Medulla oblongata (tissue), 1 donor: Measurements from ENCODE around the gene CYB561D1.

Source experiments
- DNase-seq: peaks from one replicate; pipeline ENCODE4 v3.0.0-alpha.2; 2015; ENCODE audit errors: extremely low spot score

Gene CYB561D1

GRCh38 chr1:109481646-109482045 lies 12.2 kb upstream of the CYB561D1 start:
- no peak for DNase-seq

GRCh38 chr1:109482242-109482641 lies 11.7 kb upstream of the CYB561D1 start:
- no peak for DNase-seq

- no peak for DNase-seq
These were observed 10.9 kb upstream of the CYB561D1 start for GRCh38 chr1:109482791-109483671.

- DNase-seq: peak; percentile 91
These were observed 10.0 kb upstream of the CYB561D1 start, which contains the start of gene ATXN7L2 for GRCh38 chr1:109483672-109484518. TSS of gene ATXN7L2 (plus strand) at chr1:109483905. CDS start at chr1:109483954, 49 bp downstream.

- no peak for DNase-seq
These were observed 9.3 kb upstream of the CYB561D1 start for GRCh38 chr1:109484519-109484975.

GRCh38 chr1:109485001-109485400 lies 8.9 kb upstream of the CYB561D1 start:
- DNase-seq: no peak

- no peak for DNase-seq
These were observed 6.6 kb upstream of the CYB561D1 start for GRCh38 chr1:109487261-109487660.

- DNase-seq: no peak
These were observed 5.7 kb upstream of the CYB561D1 start for GRCh38 chr1:109488201-109488600.

GRCh38 chr1:109488696-109489095 lies 5.2 kb upstream of the CYB561D1 start:
- no peak for DNase-seq

- DNase-seq: peak; percentile 84
These were observed 3.6 kb upstream of the CYB561D1 start for GRCh38 chr1:109490029-109490933.

- DNase-seq: no peak
These were observed 3.0 kb upstream of the CYB561D1 start for GRCh38 chr1:109490934-109491302.

- DNase-seq: no peak
These were observed 2.5 kb upstream of the CYB561D1 start for GRCh38 chr1:109491372-109491771.

- no peak for DNase-seq
These were observed 1.1 kb upstream of the CYB561D1 start for GRCh38 chr1:109492779-109493178.

GRCh38 chr1:109493227-109493626 lies 667 bp upstream of the CYB561D1 start:
- DNase-seq: no peak

- DNase-seq: no peak
These were observed 1.8 kb downstream of the CYB561D1 start for GRCh38 chr1:109495738-109496137.

- DNase-seq: no peak
These were observed 3.7 kb downstream of the CYB561D1 start for GRCh38 chr1:109497449-109498160.

GRCh38 chr1:109498161-109498801 lies 4.4 kb downstream of the CYB561D1 start:
- no peak for DNase-seq

- DNase-seq: no peak
These were observed 5.2 kb downstream of the CYB561D1 start for GRCh38 chr1:109499081-109499480.

GRCh38 chr1:109499661-109500536 lies 6.0 kb downstream of the CYB561D1 start:
- no peak for DNase-seq
